ENCODE results near the gene DCAF8L2.
"Not testable (repeated sequence)": the region's sequence is repeated elsewhere in the genome, so short reads cannot be mapped to it uniquely, and the experiment has no call there.

Gene DCAF8L2

GRCh38 chrX:27679281-27679680 lies 89.1 kb downstream of the DCAF8L2 start:
- Histone ChIP-seq H2AFZ (ENCODE audit: low read length) (no peak overlapping the region), H3K27me3 (ENCODE audit: insufficient read depth, low read length) (no peaks in the 10 kb centered on the region), H3F3A (ENCODE audit: insufficient read depth, low read length) (no peaks in the 10 kb centered on the region), H3K4me2 (ENCODE audit: low read length) (no peak overlapping the region), H3K27ac (ENCODE audit: low read depth, low read length, poor library complexity, severe bottlenecking) (no peak overlapping the region), H3K4me3 (ENCODE audit: low read depth, low read length, poor library complexity, severe bottlenecking) (no peak overlapping the region), H4K20me1 (ENCODE audit: insufficient read depth, low read length) (no peaks in the 10 kb centered on the region), H3K9me2 (ENCODE audit: low read depth, low read length) (no peaks in the 10 kb centered on the region), H3K4me1 (ENCODE audit: insufficient read depth, low read length, severe bottlenecking) (no peaks in the 10 kb centered on the region), H3K9me3 (ENCODE audit: low read length) (no peaks in the 10 kb centered on the region), H3K9ac (ENCODE audit: low read length) (no peak overlapping the region), H3K79me2 (ENCODE audit: insufficient read depth, low read length) (no peaks in the 10 kb centered on the region), H3K36me3 (ENCODE audit: insufficient read depth, low read length) (no peaks in the 10 kb centered on the region)
- TF ChIP-seq EZH2 (IDR thresholded peaks at IDR 0.05; ENCODE audit: borderline replicate concordance, low read length): no peak
- TF ChIP-seq CTCF (IDR thresholded peaks at IDR 0.05; ENCODE audit: low read length): no peak

- H3K27ac ChIP-seq (ENCODE audit: low read depth, low read length, poor library complexity, severe bottlenecking): no peak overlapping the region
- H4K20me1 ChIP-seq (ENCODE audit: insufficient read depth, low read length): no peaks in the 10 kb centered on the region
- H3K4me2 ChIP-seq (ENCODE audit: low read length): no peak overlapping the region
- no peak overlapping the region for H2AFZ ChIP-seq (ENCODE audit: low read length)
- TF ChIP-seq CTCF (IDR thresholded peaks at IDR 0.05; ENCODE audit: low read length): no peak
- TF ChIP-seq EZH2 (IDR thresholded peaks at IDR 0.05; ENCODE audit: borderline replicate concordance, low read length): no peak
- H3K9me3 ChIP-seq (ENCODE audit: low read length): no peaks in the 10 kb centered on the region
- no peaks in the 10 kb centered on the region for H3K4me1 ChIP-seq (ENCODE audit: insufficient read depth, low read length, severe bottlenecking)
- H3F3A ChIP-seq (ENCODE audit: insufficient read depth, low read length): no peaks in the 10 kb centered on the region
- H3K36me3 ChIP-seq (ENCODE audit: insufficient read depth, low read length): no peaks in the 10 kb centered on the region
- H3K27me3 ChIP-seq (ENCODE audit: insufficient read depth, low read length): no peaks in the 10 kb centered on the region
- no peaks in the 10 kb centered on the region for H3K79me2 ChIP-seq (ENCODE audit: insufficient read depth, low read length)
- H3K4me3 ChIP-seq (ENCODE audit: low read depth, low read length, poor library complexity, severe bottlenecking): no peak overlapping the region
- H3K9ac ChIP-seq (ENCODE audit: low read length): no peak overlapping the region
- no peaks in the 10 kb centered on the region for H3K9me2 ChIP-seq (ENCODE audit: low read depth, low read length)
These were observed 90.6 kb downstream of the DCAF8L2 start for GRCh38 chrX:27680726-27681125.

GRCh38 chrX:27683566-27684208 lies 93.5 kb downstream of the DCAF8L2 start:
- H2AFZ ChIP-seq (ENCODE audit: low read length); H3K9ac ChIP-seq (ENCODE audit: low read length); H3K4me2 ChIP-seq (ENCODE audit: low read length); H3K4me3 ChIP-seq (ENCODE audit: low read depth, low read length, poor library complexity, severe bottlenecking); H3K9me2 ChIP-seq (ENCODE audit: low read depth, low read length); H3F3A ChIP-seq (ENCODE audit: insufficient read depth, low read length); H3K36me3 ChIP-seq (ENCODE audit: insufficient read depth, low read length); H3K9me3 ChIP-seq (ENCODE audit: low read length); H3K79me2 ChIP-seq (ENCODE audit: insufficient read depth, low read length); H4K20me1 ChIP-seq (ENCODE audit: insufficient read depth, low read length); H3K27ac ChIP-seq (ENCODE audit: low read depth, low read length, poor library complexity, severe bottlenecking); H3K4me1 ChIP-seq (ENCODE audit: insufficient read depth, low read length, severe bottlenecking); H3K27me3 ChIP-seq (ENCODE audit: insufficient read depth, low read length): not testable (repeated sequence)
- TF ChIP-seq CTCF (IDR thresholded peaks at IDR 0.05; ENCODE audit: low read length): peak; percentile 51

All from OCI-LY1 (cell line).